ENCODE data around the gene KRT85.
"Not testable (repeated sequence)": the region's sequence is repeated elsewhere in the genome, so short reads cannot be mapped to it uniquely, and the experiment has no call there.

KRT85 gene

DNA sequence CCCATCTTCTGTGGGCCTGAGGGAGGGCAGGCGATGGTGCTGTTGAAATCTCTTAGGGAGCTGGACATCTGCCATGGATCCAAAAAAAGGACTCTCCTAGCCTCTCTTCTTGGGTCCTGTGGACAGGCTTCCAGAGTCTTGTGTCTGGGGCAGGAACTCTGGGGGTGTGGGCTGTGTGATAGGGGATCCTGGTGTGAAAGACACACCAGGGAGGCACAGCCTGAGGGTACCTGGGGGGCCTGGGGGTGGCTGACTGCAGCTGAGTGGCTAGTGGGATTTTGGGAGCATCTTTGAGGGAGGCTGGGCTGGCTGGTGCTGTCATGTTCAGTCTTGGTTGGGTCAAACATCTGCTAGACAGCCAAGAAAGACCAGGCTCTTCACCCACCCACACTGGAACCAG lies 44.3 kb downstream of the KRT85 start:
- no peak for DNase-seq

DNA sequence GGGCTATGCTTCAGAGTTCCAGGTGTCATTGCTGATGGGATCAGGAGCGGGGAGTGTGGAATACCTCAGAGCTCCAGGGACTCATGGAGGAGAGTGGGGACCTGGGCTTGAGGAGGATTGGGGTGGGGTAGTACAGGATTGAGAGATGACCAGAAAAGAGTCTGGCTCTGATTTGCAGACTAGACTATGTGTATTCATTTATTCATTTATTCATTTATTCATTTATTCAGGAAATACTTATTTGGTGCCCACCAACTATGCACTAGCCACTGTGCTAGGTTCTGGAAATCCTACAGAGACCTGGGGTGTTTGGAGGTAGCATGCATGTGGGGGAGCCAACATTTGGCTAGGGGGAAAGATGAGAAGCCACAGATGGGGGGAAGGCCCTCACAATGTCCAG lies 45.2 kb downstream of the KRT85 start:
- DNase-seq, result no peak

DNA sequence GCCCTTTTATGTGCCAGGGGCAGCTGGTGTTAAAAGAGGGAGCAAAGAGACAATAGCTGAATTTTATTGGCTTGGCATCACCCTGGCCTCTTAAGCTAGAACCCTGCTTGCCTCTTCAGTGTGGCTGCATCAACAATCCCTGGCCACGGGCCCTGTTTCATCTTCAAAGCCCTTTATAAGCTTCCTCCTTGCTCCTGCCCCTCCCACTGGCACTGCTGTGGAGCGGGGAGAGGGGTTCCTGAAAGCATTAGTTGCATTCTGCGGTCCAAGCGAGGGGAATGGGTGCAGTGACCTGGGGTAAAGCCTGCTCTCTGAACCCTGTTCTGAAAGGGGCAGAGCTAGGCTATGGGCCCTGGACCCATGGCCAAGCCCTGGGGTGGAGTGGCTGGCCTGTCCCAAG lies 45.9 kb downstream of the KRT85 start:
- DNase-seq, result no peak

DNA sequence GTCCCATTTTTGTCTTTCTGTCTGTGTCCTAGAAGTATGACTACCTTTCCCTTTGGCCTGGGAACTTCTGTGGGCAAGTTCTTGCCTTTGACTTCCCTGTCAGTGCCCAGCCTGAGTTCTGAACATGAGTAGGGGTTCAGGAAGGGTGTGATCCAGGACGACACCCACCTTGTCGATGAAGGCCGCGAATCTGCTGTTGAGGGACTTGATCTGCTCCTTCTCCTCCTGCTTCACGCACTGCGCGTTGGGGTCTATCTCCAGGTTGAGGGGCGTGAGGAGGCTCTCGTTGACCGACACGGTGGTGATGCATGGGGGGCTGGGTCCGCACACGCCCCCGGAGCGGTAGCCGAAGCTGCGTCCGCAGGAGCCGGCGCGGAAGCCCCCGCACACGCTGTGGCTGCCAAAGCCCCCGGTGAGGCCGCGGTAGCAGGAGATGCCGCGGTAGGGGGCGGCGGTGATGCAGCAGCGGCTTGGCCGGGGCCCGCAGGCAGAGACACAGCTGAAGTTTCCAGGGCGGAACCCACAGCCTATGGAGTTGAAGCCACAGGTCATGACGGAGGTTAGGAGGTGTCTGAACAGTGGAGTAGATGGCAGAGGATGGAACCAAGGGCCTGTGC lies 46.4 kb downstream of the KRT85 start, which contains the start of gene KRT83:
Gene KRT83 (minus strand): TSS at position 615 of the 617 bp plus-strand sequence. CDS start 63 bp downstream, at position 552.
- no peak for DNase-seq

DNA sequence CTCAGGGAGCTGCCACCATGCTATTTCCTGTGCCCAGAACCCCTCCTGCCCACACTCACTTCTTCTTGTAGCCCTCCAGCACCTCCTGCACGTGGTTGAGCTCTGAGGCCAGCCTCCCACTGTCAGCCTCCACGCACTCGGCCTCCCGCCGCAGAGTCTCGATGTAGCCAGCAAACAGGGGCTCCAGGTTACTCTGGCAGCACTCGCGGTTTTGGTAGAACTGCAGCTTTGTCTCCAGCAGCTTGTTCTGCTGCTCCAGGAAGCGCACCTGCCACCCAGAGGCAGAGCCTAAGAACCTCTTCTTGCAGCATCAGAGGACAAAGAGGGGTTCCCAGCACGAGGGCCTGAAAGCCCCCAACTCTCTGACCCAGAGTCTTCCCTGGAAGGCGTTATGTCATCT lies 48.2 kb downstream of the KRT85 start:
- no peak for DNase-seq

DNA sequence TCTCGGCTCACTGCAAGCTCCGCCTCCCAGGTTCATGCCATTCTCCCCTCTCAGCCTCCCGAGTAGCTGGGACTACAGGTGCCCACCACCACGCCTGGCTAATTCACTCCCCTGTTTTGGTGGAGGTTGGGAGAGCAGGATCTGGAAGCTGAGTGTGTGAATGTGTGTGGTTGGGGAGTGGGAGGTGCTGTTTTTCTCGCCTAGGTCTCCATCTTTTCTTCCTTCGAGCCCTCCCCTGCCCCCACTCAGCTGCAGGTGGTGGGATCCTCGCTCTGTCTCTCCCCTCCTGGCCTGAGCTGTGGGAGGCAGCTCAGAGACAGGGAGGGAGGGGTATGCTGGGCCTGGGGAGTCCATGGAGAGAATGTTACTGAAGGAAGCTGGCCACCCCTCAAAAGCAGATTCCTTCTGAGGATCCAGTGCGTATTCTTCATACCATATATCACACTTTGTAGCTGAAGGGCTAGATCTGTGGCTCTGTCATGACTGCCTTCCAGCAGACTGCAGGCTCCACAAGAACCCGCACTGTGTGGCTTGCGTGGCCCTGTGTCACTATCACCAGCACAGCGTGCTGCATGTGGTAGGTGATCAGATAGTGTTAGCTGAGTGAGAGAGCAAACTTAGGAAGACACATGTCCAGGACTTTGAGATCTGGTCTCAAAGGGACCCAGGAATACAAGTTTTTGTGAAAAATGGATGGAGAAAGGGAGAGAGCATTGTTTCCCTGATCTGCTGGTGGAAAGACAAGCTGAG lies 48.9 kb downstream of the KRT85 start:
- no peak for DNase-seq

DNA sequence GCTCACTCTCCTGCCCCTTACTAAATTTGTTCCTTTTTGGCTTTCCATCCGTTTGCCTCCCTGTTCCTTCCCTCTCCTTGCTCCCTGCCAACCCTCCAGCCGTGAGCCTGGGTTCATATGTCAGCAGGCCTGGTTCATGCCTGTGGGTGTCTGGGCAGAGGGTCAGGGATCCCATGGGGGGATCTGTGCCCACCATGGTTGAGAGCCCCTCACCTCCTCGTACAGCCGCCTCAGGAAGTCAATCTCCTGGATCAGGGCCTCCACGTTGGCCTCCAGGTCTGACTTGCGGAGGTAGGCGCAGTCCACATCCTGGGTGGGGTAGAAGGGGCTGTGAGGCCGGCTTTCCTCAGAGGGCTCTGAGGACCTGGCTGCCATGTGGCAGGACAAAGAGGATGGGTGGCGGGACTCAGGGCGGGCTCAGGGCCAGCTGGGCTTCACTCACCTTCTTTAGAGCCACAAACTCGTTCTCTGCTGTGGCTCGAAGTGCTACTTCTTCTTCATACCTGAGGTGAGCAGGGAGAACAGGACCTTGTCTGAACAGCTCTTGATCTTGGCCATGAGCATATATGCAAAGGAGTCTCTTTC lies 49.7 kb downstream of the KRT85 start:
- no peak for DNase-seq

DNA sequence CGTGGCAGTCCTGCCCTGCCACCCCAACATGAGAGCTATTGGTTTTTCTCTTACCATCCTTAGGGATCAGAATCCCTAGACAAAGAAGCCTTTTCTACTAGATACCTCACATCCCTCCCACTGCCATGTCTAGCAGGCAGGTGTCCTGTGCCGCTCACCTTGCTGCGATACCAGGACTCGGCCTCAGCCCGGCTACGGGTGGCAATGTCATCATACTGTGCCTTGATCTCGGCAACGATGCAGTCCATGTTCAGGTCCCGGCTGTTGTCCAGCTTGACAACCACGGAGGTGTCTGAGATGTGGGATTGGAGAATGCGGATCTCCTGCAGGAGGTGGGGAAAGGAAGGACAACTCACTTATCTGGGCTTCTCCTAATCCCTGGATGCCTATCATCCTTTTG lies 50.6 kb downstream of the KRT85 start:
- DNase-seq, result no peak

DNA sequence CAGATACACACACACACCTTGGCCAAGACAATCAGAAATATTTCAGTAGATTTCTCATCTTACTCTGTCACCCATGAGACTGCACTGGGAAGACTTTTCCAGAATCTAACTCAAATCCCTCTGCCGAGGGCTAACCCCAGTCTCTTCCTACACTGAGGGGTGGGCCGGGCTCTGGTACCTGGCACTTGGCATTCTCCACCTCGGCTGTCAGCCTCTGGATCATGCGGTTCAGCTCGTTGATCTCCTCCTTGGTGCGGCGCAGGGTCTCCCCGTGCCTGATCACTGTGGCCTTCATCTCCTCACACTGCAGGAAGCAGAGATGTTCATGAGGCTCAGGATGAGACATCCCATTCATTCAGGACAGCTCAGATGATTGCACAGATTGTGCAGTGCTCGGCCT lies 51.0 kb downstream of the KRT85 start:
- no peak for DNase-seq

DNA sequence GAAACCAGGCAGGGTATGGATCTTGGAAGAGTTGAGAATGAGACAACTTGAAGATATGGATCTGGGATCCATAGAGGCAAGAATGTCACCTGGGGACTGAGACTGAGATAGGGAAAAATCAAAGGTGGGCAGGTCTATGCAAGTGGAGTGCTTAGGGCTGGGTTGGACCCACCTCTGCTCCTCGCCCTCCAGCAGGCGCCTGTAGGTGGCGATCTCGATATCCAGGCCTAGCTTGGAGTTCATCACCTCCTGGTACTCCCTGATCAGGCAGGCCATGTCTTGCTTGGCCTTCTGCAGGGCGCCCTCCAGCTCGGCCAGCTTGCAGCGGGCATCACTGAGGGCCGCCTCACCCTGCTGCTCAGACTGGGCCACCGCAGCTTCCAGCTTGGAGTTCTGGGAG lies 51.6 kb downstream of the KRT85 start:
- DNase-seq, result not testable (repeated sequence)

DNA sequence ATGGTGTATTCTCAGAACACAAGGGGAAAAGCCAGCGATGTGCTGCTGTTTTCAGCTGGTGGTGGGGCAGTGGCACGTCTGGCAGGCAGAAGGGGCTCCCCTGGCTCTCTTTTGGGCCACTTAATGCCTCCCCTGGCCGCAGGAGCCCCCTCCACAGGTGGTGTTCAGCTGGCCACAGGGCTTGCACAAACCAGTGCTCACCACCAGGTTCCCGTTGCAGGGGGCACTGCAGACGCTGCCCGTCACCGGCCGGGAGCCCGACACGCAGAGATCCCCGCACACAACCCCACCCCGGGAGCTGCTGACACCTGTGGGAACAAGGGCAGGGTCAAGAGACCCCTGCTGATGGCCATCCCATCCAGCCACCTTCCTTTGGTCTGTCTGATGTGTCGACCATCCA lies 52.8 kb downstream of the KRT85 start:
- DNase-seq, result no peak

DNA sequence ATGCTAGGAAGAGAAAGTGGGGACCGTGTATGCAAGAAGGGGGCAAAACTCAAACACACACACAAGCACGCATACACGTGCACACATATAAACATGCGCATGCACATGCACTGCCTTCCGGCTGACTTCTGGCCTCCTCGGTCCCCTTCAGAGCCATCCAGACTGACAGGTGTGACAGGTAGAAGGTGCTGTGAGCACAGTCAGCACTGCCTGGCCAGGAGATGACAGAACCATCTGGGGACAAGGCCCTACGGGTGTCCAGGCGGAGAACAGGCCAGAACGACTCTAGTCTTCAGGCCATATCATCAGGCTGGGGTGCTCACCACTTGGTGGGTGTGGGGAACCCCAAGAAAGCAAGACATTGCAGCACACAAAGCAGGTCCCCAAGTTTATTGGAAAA lies 53.4 kb downstream of the KRT85 start:
- DNase-seq, result no peak

DNA sequence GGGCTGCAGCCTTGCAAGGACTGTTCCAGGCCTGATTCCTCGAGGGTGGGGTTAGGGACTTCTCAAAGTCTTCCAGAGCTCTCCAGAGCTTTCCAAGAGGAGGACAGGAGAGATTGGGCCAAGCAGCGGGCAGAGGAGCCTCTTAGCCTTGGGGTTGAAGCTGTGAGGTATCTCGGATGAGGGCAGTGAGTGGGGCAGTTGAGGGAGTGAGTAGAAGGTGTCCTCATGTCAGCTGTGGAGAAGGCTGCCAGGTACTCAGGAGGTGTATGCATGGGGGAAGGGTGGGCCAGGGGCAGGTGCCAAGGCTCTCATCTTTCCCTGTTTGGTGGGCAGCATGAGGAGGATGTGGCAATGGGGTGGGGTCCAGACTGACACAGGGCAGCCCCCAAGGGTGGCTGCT lies 53.8 kb downstream of the KRT85 start:
- DNase-seq, result no peak

DNA sequence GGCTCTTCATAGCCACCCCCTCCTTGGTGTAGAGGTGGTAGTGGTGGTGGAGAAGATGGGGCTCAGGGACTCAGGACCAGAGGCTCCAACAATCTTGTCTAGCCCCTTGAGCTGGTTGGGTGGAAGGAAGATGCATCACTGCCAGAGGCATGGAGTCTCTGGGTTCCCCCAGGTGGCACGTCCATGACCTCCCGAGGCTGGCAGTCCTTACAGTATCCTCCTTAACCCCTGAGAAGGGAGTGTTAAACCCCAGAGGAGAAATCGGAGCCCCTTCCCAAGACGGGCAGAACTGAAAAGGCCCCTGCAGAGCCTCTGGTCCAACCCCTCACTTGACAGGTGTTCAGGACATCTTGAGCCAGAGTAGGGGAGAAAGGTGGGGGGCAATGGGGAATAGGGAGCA lies 55.2 kb downstream of the KRT85 start:
- DNase-seq, result no peak

DNA sequence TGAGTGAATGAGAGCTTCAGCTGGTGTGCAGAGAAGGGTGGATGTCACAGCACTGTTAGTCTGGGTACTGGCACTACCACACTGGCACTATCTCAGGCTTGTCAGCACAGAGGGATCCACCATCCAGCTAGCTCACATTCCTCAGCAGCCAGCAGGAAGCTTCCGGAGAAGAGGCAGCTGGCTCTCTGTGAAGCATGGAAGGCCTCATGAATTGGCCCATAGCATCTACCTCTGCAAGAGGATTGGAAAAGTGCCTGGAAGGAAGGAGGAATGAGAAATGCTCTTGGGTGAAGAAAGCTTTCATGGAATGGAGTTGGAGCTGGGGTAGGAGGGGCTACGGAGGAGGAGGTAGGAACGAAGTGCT lies 56.0 kb downstream of the KRT85 start:
- DNase-seq, result no peak

DNA sequence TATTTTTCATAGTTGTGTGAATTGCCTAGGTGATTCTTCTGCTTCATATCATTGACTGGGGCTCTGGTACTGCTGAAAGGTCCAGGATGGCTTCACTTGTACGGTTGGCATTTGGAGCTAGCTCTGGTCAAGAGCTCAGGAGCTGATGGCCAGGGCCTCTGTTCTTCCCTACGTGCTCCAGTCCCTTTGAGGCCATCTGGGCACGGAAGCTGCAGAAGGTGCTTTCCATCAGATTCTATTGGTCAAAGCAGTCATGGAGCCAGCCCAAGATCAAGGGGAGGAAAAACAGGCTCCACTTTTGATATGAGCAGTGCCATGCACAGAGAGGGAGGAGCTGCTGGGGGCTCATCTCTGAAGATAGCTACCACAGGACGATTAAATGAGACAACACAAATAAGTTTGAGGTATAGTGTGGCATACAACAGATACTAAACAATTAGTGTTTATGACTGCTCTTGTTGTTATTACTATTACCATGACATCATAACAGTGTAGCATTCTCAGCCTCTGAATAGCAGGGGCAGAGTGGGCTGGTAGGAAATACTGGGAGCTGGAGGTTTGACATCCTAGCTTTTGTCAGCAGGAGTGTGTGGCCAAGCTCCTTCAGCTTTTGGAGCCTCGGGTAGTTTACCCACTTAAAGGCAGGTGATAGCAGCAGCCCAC lies 56.5 kb downstream of the KRT85 start:
- no peak for DNase-seq

Data from NCI-H526 treated with DMSO at 0.1 percent for 48 hours (cell line).